HG03457 (cell line): ENCODE data around the gene NFE2.

Source experiments
- ATAC-seq: cut with Tn5 transposase; IDR thresholded peaks from one replicate; pipeline ENCODE4 v1.9.1; 2021; ENCODE audit warnings: moderate number of reproducible peaks; ENCODE audit not compliant: unreplicated experiment

The NFE2 gene

DNA sequence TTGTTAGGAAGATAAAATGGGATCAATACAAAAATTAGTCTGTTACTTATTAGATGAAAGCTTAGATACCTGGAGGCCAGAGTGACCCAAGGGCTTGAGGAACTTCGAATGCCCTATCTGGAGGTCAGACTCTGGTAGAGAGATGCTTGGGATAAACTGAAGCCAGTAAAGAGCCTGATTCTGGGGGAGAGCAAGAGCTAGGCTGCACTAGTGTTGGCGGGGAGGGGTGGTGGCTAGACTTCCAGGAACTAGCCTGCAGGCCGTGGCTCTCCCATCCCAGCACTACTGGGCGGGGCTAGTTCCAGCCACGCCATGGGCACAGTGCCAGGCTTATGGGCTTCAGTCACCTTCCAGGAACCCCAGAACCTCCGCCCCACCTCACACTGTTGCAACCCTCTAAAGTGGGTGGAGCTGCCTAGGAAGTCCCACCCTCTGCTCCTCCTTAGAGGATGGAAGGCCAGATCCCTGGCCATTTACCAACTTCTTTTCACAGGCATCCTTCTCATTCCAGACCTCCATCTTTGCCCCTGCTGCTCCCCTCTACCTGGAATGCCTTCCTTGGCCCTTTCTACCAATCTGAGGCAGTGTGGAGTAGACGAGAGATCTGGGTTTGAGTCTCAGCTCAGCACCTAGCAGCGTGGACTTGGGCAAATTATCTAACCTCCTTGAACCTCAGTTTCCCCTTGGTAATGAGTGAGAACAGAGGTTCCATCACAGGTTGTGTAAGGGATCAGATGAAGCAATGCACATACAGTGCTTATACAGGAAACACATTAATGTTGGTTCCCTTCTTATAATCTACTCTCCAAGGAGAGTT, 6.3 kb upstream of the NFE2 start:
- no peak for ATAC-seq

DNA sequence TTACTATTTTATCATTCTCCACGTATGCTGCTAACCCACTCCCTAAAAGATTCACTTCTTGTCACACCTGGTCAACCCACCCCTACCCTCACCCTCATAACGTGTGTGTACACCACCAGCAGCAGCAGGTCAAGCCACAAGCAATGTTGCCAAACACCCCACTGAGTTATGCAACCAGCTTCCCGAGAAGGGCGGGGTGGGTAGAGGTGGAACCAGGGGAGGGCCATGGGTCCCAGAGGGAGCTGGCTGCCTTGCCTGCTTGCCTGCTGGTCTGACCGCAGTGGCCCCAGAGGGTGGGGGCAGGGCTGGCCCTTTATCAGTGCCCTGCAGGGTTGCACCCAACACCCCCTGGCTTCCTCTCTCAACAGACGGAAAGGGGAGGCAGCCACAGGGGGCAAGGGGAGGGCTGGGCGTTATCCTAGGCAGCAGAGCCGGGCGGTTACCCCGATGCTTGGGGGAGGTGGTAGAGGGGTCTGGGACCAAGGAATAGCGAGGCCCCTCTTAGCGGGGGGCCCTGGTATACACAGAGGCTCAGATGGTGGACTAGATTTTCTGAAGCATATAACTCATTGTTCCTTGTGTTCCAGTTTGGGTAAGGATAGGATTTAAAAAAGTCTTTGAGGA, 3.5 kb upstream of the NFE2 start:
- no peak for ATAC-seq

DNA sequence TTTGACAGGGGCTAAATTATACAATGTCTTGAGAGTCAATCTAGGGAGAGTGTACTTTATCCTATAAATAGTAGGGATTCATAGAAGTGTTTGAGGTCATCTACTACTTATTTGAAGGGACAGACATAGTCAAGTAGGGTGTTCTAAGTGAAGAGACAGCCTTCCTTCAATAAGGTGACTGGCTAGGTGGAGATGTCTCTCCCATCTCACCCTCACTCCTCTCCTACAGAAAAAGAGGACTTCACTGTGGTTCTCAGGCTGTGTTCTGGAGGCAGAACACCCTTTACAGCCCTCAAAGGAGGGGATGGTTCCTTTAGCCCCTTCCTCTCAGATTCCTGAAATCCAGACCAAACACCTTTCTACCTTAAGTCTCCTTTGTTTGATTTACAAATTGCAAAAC, 2.8 kb upstream of the NFE2 start:
- no peak for ATAC-seq

DNA sequence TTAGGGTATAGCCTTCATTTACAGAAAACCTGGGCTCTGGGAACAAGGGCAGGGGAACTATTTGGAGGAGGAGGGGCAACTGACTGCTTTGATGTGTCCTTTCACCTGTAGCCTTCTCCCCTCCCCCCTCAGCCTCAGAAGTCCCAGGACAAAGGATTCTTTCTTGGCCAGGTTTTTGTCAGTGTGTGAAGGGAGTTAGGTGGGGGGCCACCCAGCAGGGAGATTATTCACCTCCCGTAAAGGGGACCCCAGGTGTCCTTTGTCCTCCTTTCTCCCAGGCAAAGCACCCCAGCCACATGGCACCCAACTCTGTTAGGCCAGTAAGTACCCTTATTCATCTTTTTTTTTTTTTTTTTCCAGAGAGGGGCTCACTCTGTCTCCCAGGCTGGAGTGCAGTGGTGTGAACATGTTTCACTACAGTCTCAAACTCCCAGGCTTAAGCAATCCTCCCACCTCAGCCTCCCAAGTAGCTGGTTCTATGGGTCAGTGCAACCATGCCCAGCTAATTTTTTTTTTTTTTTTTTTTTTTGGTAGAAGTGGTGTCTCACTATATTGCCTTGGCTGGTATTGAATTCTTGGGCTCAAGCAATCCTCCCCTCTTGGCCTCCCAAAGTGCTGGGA, 723 bp upstream of the NFE2 start:
- no peak for ATAC-seq

DNA sequence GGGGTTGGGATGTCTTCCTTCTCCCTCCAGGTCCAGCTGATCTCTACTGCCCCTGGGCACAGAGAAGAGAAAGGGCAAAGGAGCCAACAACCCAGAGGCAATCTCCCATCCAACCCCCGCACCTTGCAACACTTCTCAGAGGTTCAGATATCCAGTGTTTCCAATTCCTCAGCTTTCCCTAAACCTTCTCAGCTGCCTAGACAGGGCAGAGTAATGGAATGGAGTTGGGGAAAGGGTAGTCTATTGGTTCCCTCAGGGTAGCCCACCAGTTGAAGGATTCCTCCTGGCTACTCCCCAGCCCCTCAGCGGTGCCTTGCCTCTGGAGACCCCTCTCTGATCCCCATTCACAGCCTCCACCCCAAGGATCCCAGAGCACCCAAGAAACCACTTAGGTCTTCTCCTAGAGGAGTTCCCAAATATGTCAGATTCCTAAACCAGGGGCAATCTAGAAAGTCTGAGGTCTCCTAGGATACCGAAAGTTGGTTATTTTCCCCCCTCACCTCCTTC, 537 bp downstream of the NFE2 start:
- ATAC-seq, result no peak

DNA sequence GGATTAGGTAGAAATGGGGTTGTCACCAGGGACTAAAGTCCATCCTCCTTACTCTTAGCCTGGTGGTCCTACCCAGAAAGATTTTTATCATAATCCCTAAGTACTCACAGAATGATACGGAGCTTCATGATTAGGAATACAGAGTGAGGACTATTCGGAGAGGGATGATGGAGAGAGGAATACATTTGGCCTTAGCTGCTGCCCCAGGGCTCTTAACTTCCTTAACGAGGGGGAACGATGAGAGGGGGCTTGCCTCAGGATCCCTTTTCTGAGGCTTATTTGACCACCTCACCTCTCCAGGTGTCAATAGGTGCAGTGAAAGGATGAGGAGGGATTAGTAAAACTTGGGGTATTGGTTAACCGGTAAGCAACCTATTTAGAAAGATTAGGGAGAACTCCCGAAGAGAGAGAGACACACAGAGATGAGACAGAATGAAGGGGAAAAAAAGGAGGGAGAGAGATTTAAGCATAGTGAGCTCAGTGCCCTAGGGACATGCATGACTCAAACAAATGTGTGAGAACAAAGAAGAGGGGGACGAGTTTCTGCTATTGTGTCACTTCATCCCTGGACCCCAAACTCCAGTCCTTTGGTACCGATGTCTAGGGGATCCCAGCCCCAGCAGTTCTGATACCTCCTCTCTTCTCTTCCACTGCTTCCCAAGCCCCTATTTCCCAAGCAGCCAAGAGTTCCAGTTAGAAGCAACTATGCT, 1.1 kb downstream of the NFE2 start:
- ATAC-seq, result no peak

DNA sequence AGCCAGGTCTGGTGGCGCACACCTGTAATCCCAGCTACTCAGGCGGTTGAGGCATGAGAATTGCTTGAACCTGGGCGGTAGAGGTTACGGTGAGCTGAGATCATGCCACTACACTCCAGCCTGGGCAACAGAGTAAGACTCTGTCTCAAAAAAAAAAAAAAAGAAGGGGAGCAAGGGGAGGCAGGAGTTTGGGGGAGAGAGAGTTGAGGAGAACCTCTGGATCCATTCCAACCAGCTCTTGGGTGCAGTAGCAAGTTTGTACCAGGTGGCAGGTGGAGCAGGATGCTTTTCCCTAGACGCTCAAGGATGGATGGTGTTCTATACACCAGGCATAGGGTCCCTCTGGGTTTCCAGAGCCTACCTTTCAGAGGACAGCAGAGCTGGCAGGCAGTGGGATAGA, 1.9 kb downstream of the NFE2 start:
- ATAC-seq, result no peak

DNA sequence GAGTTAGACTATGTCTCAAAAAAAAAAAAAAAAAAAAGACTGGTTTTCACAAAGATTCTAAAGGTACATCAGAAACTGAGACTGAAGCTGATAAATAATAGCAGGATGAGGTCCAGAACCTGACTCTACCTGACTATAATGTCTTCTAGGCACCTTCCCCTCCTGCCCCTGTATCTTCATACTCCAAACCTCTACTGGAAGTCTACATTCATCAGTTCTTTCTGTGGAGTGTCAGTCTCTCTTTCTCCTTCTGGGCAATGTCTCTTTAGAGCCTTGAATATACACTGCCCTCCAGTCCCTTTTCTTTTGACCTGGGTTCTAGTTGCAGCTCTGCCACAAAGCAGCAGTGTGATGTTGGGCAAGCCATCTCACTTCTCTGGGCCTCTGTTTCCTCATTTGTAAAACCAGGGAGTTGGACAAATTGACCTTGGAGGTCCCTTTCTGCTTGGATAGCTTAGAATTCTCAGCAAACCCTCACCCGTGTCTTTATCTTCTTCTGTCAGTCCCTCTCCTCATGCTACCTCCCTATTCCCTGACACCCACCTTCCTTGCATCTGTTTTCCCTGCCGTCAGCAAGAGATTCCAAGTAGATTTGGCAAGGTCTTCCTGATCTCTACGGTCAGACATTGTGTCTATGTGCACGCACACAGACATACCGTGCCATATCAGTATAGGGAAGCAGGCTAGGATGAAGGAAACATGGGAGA, 4.3 kb downstream of the NFE2 start:
- no peak for ATAC-seq

DNA sequence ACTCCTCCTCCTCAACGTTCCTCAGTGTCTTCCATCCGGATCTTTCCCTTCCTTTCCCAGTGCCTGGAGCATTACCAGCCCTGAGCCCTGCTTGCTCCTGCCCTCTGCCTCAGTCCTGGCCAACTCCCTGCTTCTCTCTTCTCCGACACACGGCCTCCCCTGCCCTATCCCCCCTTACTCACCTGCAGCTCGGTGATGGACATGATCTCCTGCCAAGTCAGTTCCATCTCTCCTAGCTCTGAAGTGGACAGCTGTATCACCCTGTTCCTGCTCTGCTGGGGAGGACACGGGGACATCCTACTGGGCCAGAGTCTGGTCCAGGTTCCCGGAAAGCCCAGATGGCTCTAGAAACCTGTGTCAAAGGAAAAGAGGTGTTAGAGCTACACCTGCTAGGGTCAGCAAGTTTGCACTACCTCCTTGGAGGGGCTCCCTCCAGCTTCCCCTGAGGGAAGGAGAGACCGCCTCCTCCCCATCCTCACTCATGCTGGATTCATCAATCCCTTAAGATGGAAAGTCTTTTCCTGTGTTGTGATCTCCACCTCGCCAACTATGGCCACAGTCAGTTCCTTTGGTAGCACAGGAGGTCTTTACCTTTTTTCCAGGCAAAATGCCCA, 5.8 kb downstream of the NFE2 start:
- no peak for ATAC-seq

DNA sequence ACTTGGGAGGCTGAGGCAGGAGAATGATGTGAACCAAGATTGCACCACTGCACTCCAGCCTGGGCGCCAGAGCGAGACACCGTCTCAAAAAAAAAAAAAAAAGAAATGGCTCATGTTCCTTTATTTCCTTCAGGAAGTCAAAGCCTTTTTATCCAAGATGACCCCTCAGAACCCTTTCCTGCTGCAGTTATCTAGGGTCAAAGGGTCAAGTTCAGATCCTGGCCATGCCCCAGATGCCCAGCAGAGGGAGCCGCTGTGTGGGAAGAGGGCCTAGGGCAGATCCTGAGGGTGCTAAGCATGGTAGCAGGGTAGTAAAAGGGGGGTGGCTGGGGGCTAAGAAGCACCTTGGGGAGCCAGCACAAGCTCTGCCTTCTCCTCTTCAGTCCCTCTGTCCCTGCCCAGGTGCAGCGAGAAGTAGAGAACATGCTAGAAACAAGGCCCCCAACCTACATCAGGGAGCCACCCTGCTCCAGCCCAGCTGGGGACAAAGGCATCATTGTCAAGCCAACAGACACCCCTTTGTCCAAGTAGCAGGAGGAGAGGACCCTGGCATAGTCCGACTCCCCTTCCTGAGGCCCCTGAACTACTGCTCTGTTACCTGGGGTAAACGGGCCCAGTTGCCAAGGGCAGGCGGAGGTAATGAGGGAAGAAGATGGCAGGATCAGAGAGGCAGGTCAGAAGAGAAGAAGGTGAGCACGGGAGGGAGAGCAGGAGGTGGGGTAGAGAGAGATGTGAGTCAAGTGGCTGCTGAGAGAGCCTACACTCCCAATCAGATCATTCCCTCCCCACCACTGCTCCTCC, 6.5 kb downstream of the NFE2 start:
- ATAC-seq, result no peak

DNA sequence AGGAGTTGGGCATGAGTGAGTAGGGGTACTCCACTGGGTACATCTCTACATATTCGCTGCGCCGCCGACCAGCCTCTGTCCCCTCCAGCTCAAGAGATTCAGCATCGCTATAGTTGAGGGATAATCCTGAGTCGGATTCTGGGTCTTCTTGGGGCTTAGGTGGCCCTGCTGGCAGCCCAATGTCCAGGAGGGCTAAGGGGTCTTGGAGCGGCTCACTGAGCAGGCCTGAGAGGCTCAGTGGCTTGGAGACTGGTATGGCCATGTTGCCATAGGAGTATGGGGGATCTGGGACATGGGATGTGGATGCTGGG, 7.9 kb downstream of the NFE2 start:
- ATAC-seq, result no peak

DNA sequence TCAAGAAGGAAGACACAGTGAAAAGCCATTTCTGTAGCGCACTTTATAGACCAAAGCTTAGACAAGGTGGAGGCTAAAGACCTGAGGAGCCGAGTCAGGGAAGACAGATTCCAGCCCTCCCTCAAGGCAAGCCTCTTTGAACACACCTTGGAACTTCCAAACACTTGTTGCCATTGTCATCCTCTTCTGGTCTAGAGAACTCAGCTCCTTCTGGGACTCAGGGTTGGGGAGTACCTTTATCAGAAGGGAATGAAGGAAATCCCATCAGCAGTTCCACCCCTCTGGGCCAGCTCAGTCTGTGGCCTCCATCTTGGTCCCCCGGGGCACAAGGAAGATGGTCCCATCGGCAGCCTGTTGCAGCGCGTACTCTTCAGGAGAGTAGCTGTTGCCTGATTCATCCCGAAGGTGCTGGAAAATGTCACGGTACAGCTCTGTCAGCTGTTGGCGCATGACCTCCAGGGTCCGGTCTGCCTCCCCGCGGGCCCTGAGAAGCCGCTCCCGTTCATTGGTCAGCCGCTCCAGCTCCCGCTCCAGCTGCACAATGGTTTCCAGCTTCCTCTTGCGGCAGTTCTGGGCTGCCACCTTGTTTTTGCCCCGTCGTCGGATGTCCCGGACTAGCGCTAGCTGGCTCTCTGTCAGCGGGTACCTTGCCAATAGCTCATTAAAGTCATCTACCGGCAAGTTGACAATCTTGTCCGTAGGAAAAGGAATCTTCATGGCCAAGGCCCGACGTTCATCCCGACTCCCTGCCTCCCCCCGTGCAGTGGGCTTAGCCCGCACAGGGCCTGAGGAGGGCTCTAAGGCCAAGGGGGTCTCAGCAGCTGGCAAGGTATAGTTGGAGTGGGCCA, 8.5 kb downstream of the NFE2 start:
- ATAC-seq, result no peak

DNA sequence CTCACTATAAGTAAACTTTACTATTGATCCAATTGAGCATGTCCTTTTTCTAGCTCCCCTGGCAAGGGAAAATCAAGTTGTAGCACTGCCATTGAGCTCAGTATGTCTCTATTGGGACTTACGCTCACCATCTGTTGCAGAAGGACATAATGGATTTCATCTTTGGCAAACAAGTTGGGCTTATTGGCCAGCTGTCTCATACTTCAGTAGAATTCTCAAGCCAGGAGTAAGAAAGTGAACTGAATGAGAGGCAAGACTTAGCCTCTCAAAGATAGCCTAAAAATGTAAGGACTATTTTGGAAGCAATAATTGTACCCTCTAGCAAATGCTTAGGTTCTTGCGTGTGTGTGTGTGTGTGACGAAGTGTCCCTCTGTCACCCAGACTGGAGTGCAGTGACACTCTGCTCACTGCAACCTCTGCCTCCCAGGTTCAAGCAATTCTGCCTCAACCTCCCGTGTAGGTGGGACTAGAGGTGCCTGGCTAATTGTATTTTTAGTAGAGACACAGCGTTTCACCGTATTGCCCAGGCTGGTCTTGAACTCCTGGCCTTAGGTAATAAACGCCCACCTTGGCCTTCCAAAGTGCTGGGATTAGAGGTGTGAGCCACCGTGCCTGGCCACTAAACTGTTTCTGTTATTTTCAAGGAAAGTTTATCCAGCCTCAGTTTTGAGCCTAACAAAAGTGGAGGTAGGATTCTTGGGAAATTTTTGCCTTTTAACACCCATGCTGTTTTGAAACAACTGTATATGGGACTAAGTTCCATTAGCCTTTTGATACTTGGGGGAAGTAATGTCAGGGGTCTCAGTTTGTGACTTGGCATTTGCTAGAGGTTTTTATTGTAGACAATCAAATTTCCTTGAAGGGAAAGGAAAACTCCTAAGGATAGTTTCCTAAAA, 13.3 kb downstream of the NFE2 start:
- ATAC-seq, result no peak

DNA sequence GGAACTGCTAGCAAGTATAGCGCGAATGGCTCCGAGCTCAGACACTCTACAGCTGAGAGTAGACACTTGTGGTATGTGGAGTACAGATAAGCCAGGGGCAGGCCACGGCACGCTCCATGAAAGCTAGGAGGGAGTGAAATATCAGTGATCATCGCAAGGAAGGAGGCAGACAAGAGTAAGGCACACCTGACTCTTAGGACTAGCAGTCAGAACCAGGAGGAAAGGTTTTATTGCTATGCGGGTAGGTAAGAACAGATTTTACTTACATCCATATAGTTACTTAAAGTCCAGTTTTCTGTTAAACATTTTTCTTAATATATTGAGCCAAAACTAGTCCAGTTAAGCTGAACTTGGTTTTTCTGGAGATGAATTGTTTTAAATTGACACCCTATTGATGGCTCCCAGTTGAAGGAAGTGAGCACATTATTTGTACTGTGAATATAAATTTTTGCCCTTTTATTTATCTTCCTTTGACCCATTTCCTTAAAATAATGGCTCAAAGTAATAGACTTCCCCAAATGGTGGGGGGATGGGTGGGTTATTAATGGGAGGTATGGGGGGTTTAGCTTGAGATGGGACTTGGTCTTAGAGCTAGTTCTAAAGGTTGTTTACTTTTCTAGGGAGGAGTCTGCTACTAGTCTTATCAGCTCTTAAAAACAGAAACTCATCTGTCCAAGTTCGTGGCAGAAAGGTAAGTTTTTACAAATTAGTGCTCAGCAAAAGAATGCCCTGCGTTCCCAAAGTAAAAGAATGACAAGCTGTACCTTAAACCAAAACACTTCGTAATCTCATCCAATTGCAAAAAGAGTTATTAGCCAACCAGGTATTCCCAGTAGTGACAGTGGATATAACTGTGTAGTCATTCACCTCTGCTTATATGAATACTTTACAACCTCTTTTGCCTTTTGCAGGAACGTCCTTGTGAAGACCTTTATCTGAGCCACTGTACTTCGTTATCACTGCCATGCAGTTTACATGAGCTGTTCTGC, 14.5 kb downstream of the NFE2 start:
- no peak for ATAC-seq

DNA sequence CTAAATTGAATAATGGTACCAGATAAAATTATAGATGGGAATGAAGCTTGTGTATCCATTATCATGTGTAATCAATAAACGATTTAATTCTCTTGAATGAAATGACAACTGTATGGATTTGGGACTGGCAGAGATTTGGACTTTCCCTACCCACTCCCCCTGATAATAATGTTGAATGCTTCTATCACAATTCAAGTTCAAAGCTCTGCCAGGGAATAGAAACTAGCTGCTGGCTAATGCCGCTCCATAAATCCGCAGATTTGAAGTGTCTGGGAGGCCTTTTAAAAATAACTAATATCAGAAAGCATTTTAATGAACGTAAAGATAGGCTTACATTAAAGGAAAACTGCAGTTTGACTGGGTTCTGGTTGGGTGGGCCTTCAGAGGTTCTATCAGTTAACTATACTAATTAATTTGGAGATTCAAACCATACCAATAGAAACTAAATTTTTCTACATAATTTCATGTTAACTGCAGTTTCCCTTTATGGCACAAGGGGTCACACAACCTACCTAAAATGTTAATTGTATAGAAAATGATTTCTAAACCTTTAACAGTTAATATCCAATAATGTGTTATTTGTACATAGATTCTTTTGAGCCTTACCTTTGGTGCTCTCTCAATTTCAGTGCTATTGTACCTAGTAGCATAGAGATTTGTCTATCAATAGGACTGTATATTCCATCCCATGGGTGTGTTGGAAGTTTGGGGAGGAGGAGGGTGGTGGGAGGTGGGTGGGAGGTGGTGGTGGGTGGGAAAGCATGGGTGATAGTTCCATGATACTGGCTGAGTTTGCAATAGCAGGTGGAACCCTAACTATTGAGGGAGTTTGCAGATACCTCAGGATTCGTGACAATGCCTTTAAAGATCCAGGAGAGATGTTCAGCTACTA, 15.4 kb downstream of the NFE2 start:
- no peak for ATAC-seq
